ENCODE results near the gene CTNND1.

- TF ChIP-seq CTCF (IDR thresholded peaks at IDR 0.05) = no peak
- TF ChIP-seq POLR2A (IDR thresholded peaks at IDR 0.05) = no peak
These were observed 81.3 kb downstream of the CTNND1 start for GRCh38 chr11:57842873-57843272.

Measured in testis (tissue), 2 donors.